GM23338 (cell line): ENCODE measurements around the gene ANTXR2.

ENCODE experiments used
- CREB1 ChIP-seq: fragments of 250-450 bp; sonication (Bioruptor Pico); IDR thresholded peaks from 2 replicates; pipeline ENCODE4 v1.5.0; 2020; ENCODE audit warnings: low read depth, mild to moderate bottlenecking, moderate library complexity
- EZH2 ChIP-seq: fragments of 200-600 bp; sonication (generic); IDR thresholded peaks from one replicate; pipeline ENCODE4 v1.8.0; 2017; ENCODE audit warnings: antibody characterized with exemption, mild to moderate bottlenecking, low read depth; ENCODE audit not compliant: unreplicated experiment
- EZH2phosphoT487 ChIP-seq: fragments of 200-600 bp; sonication (generic); IDR thresholded peaks from one replicate; pipeline ENCODE4 v1.8.1; 2018; ENCODE audit warnings: antibody characterized with exemption; ENCODE audit not compliant: unreplicated experiment
- POLR2AphosphoS5 ChIP-seq: IDR thresholded peaks from 2 replicates; pipeline ENCODE4 v1.6.1; 2016; ENCODE audit warnings: antibody characterized with exemption, low read depth
- TF ChIP-seq, protein P1 (sequence below), 2 experiments: fragments of 200-600 bp in 1 of 2; sonication (generic) in 1 of 2; conservative IDR thresholded peaks; 2 replicates each; pipeline versions ENCODE4 v1.5.1 to v1.6.1; 2016 to 2017; ENCODE audit warnings: antibody characterized with exemption in 2 of 2, low read depth in 2 of 2, mild to moderate bottlenecking in 2 of 2, moderate library complexity in 1 of 2
- TF ChIP-seq, protein P2 (sequence below): IDR thresholded peaks from one replicate; pipeline ENCODE4 v1.6.1; 2018; ENCODE audit warnings: antibody characterized with exemption; ENCODE audit not compliant: unreplicated experiment
- TF ChIP-seq, protein P3 (sequence below): IDR thresholded peaks from 2 replicates; pipeline ENCODE4 v1.6.1; 2016; ENCODE audit warnings: antibody characterized with exemption

DNA sequence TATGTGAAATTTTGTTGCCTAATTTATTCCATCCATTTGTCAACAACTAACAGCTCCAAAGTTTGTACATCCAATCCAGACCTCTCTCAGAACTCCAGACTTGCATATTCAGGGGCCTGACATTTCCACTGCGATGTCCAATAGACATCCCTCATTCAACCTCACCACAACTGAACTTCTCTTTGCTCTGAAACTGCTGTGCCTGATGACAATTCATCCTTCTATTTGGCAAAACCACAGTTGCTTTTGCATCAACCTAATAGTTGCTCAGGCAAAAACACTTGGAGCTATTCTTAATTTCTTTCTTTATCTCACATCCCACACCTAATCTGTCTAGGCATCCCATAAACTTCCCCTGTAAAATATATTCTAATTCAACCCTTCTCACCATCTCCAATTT is 56.5 kb downstream of the ANTXR2 start:
- TF ChIP-seq CREB1 (CRISPR knock-in tag), result no peak
- TF ChIP-seq, protein P1, sequence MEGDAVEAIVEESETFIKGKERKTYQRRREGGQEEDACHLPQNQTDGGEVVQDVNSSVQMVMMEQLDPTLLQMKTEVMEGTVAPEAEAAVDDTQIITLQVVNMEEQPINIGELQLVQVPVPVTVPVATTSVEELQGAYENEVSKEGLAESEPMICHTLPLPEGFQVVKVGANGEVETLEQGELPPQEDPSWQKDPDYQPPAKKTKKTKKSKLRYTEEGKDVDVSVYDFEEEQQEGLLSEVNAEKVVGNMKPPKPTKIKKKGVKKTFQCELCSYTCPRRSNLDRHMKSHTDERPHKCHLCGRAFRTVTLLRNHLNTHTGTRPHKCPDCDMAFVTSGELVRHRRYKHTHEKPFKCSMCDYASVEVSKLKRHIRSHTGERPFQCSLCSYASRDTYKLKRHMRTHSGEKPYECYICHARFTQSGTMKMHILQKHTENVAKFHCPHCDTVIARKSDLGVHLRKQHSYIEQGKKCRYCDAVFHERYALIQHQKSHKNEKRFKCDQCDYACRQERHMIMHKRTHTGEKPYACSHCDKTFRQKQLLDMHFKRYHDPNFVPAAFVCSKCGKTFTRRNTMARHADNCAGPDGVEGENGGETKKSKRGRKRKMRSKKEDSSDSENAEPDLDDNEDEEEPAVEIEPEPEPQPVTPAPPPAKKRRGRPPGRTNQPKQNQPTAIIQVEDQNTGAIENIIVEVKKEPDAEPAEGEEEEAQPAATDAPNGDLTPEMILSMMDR (conservative IDR thresholded peaks at IDR 0.05; ENCODE audit: low read depth in 2 of 2), result no peak
- TF ChIP-seq POLR2AphosphoS5, result no peak
- TF ChIP-seq EZH2, result no peak
- TF ChIP-seq EZH2phosphoT487, result no peak
- TF ChIP-seq, protein P2, sequence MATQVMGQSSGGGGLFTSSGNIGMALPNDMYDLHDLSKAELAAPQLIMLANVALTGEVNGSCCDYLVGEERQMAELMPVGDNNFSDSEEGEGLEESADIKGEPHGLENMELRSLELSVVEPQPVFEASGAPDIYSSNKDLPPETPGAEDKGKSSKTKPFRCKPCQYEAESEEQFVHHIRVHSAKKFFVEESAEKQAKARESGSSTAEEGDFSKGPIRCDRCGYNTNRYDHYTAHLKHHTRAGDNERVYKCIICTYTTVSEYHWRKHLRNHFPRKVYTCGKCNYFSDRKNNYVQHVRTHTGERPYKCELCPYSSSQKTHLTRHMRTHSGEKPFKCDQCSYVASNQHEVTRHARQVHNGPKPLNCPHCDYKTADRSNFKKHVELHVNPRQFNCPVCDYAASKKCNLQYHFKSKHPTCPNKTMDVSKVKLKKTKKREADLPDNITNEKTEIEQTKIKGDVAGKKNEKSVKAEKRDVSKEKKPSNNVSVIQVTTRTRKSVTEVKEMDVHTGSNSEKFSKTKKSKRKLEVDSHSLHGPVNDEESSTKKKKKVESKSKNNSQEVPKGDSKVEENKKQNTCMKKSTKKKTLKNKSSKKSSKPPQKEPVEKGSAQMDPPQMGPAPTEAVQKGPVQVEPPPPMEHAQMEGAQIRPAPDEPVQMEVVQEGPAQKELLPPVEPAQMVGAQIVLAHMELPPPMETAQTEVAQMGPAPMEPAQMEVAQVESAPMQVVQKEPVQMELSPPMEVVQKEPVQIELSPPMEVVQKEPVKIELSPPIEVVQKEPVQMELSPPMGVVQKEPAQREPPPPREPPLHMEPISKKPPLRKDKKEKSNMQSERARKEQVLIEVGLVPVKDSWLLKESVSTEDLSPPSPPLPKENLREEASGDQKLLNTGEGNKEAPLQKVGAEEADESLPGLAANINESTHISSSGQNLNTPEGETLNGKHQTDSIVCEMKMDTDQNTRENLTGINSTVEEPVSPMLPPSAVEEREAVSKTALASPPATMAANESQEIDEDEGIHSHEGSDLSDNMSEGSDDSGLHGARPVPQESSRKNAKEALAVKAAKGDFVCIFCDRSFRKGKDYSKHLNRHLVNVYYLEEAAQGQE, result no peak
- TF ChIP-seq, protein P3, sequence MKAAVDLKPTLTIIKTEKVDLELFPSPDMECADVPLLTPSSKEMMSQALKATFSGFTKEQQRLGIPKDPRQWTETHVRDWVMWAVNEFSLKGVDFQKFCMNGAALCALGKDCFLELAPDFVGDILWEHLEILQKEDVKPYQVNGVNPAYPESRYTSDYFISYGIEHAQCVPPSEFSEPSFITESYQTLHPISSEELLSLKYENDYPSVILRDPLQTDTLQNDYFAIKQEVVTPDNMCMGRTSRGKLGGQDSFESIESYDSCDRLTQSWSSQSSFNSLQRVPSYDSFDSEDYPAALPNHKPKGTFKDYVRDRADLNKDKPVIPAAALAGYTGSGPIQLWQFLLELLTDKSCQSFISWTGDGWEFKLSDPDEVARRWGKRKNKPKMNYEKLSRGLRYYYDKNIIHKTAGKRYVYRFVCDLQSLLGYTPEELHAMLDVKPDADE, result no peak
